ENCODE data around the gene PRRG2. TPM values are rescaled to one million over a fixed set of nuclear protein-coding genes. Genes with fewer than 3 reads are reported as not detected.

The PRRG2 gene
- total RNA-seq, 1 experiment from 2014 or later = 17.0 TPM

DNA sequence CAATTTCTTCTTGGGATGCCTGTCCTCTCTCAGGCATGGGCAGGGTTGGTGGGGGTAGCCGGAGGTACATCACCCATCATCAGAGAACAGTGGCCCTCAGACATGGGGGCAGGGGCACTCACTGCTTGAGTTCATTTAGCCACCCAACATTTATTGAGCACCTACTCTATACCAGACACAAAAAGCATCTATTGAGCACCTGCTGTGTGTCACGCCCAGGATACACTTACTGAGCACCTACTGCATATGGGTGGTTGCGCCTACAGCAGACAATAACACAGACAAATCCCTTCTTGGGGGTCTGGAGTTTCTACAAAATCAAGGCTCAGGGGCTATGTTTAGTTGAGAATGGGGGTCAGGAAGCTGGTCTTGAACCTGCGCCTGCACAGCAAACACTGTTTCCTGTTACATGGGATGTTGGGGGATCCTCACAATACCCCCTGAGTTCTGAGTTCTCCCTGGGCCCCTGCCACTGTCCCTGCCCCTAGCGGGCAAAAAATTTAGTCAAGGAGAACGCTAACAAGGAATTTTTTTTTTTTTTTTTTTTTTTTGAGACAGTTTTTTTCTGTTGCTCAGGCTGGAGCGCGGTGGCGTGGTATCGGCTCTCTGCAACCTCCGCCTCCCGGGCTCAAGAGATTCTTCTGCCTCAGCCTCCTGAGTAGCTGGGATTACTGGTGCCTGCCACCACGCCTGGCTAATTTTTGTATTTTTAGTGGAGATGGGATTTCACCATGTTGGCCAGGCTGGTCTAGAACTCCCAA is 41.7 kb upstream of the PRRG2 start:
- H3K4me3 ChIP-seq (ENCODE audit: low read length) = no peak overlapping the region
- CTCF ChIA-PET = no interaction called here
- H3K9me2 ChIP-seq (replicated peaks; ENCODE audit: low read length) = no peaks in the 10 kb centered on the region
- H3K27me3 ChIP-seq (ENCODE audit: low read length) = no peaks in the 10 kb centered on the region
- H4K20me1 ChIP-seq (ENCODE audit: low read length) = no peaks in the 10 kb centered on the region
- no peak overlapping the region for H3K9ac ChIP-seq (ENCODE audit: low read length)
- TF ChIP-seq EZH2 (IDR thresholded peaks at IDR 0.05; ENCODE audit: low read length, unreplicated experiment) (no peak), EZH2phosphoT487 (IDR thresholded peaks at IDR 0.05; ENCODE audit: borderline replicate concordance, low read length) (no peak)
- TF ChIP-seq, protein P1, sequence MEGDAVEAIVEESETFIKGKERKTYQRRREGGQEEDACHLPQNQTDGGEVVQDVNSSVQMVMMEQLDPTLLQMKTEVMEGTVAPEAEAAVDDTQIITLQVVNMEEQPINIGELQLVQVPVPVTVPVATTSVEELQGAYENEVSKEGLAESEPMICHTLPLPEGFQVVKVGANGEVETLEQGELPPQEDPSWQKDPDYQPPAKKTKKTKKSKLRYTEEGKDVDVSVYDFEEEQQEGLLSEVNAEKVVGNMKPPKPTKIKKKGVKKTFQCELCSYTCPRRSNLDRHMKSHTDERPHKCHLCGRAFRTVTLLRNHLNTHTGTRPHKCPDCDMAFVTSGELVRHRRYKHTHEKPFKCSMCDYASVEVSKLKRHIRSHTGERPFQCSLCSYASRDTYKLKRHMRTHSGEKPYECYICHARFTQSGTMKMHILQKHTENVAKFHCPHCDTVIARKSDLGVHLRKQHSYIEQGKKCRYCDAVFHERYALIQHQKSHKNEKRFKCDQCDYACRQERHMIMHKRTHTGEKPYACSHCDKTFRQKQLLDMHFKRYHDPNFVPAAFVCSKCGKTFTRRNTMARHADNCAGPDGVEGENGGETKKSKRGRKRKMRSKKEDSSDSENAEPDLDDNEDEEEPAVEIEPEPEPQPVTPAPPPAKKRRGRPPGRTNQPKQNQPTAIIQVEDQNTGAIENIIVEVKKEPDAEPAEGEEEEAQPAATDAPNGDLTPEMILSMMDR (conservative IDR thresholded peaks at IDR 0.05; ENCODE audit: low read depth, low read length) = no peak
- no peaks in the 10 kb centered on the region for H3K9me3 ChIP-seq (ENCODE audit: low read length)
- no peak overlapping the region for H3K27ac ChIP-seq (ENCODE audit: low read length)
- BruUV-seq (replicated peaks) = no TSS peak
- peaks cover 2% of the 10 kb centered on the region; the same call in 1 of the 2 replicates for H3K4me1 ChIP-seq (ENCODE audit: insufficient read depth, low read length)
- ATAC-seq (no peak), DNase-seq (no peak)
- H3K4me2 ChIP-seq (ENCODE audit: low read length) = no peak overlapping the region
- H3F3A ChIP-seq (ENCODE audit: low read length, unreplicated experiment) = no peaks in the 10 kb centered on the region
- H3K79me2 ChIP-seq (ENCODE audit: low read length) = no peaks in the 10 kb centered on the region
- POLR2A ChIA-PET (ENCODE audit: unreplicated experiment) = interaction anchor here (0.6 kb wide), 1 partner anchor 40 kb away, joined by 3 read pairs; no protein-coding TSS in a partner anchor
- intact Hi-C loops (cut with micrococcal nuclease) = no loop called here
- H2AFZ ChIP-seq (ENCODE audit: low read length) = no peak overlapping the region
- H3K36me3 ChIP-seq (ENCODE audit: low read depth, low read length) = no peaks in the 10 kb centered on the region

DNA sequence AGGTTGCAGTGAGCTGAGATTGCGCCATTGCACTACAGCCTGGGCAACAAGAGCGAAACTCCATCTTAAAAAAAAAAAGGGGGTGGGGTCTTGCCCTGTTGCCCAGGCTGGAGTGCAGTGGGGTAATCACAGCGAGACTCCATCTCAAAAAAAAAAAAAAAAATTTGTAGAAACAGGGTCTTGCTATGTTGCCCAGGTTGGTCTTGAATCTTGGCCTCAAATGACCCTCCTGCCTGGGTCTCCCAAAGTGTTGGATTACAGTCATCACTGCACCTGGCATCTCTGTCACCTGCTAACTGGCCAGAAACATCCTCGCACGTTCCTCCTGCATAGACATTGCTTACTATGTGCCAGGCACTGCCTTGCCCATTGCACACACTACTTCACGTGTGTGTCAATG is 39.2 kb upstream of the PRRG2 start:
- Histone ChIP-seq H3K4me3 (ENCODE audit: low read length) (no peak overlapping the region), H3K9ac (ENCODE audit: low read length) (no peak overlapping the region), H3K27me3 (ENCODE audit: low read length) (no peaks in the 10 kb centered on the region), H3K79me2 (ENCODE audit: low read length) (no peaks in the 10 kb centered on the region), H3K4me1 (ENCODE audit: insufficient read depth, low read length) (peaks cover 8% of the 10 kb centered on the region; the same call in 1 of the 2 replicates), H4K20me1 (ENCODE audit: low read length) (no peaks in the 10 kb centered on the region), H3F3A (ENCODE audit: low read length, unreplicated experiment) (no peaks in the 10 kb centered on the region), H3K27ac (ENCODE audit: low read length) (no peak overlapping the region), H2AFZ (ENCODE audit: low read length) (no peak overlapping the region), H3K9me2 (replicated peaks; ENCODE audit: low read length) (no peaks in the 10 kb centered on the region), H3K36me3 (ENCODE audit: low read depth, low read length) (no peaks in the 10 kb centered on the region), H3K4me2 (ENCODE audit: low read length) (no peak overlapping the region), H3K9me3 (ENCODE audit: low read length) (no peaks in the 10 kb centered on the region)
- no peak for ATAC-seq
- intact Hi-C loops (cut with micrococcal nuclease) = no loop called here
- POLR2A ChIA-PET (ENCODE audit: unreplicated experiment) = no interaction called here
- CTCF ChIA-PET = no interaction called here
- BruUV-seq (replicated peaks) = no TSS peak
- DNase-seq = no peak
- TF ChIP-seq, protein P1 (conservative IDR thresholded peaks at IDR 0.05; ENCODE audit: low read depth, low read length) = no peak
- TF ChIP-seq EZH2 (IDR thresholded peaks at IDR 0.05; ENCODE audit: low read length, unreplicated experiment) = no peak
- no peak for TF ChIP-seq EZH2phosphoT487 (IDR thresholded peaks at IDR 0.05; ENCODE audit: borderline replicate concordance, low read length)

DNA sequence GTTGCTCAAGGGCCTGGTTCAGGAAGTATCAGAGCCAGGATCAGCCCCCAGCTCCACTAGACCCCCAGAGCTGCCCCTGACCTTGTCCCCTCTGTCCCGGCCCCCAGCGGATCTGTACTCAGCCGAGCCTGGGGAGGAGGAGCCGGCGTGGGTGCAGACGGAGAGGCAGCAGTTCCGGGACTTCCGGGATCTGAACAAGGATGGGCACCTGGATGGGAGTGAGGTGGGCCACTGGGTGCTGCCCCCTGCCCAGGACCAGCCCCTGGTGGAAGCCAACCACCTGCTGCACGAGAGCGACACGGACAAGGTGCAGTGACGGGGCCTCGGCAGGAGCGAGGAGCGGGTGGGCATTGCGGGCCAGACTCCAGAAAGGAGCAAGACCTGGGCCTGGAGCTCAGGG is 38.7 kb upstream of the PRRG2 start:
- H3K4me1 ChIP-seq (ENCODE audit: insufficient read depth, low read length) = peaks cover 8% of the 10 kb centered on the region; the same call in 1 of the 2 replicates
- no peak overlapping the region for H3K4me2 ChIP-seq (ENCODE audit: low read length)
- H3K9me2 ChIP-seq (replicated peaks; ENCODE audit: low read length) = no peaks in the 10 kb centered on the region
- H4K20me1 ChIP-seq (ENCODE audit: low read length) = no peaks in the 10 kb centered on the region
- H2AFZ ChIP-seq (ENCODE audit: low read length) = no peak overlapping the region
- no peak overlapping the region for H3K27ac ChIP-seq (ENCODE audit: low read length)
- no peak overlapping the region for H3K4me3 ChIP-seq (ENCODE audit: low read length)
- H3K79me2 ChIP-seq (ENCODE audit: low read length) = no peaks in the 10 kb centered on the region
- ChIA-PET POLR2A (ENCODE audit: unreplicated experiment) (no interaction called here), CTCF (no interaction called here)
- no peaks in the 10 kb centered on the region for H3K27me3 ChIP-seq (ENCODE audit: low read length)
- intact Hi-C loops (cut with micrococcal nuclease) = no loop called here
- no peak for ATAC-seq
- BruUV-seq (replicated peaks) = no TSS peak
- TF ChIP-seq, protein P1 (conservative IDR thresholded peaks at IDR 0.05; ENCODE audit: low read depth, low read length) = no peak
- TF ChIP-seq EZH2phosphoT487 (IDR thresholded peaks at IDR 0.05; ENCODE audit: borderline replicate concordance, low read length) = no peak
- TF ChIP-seq EZH2 (IDR thresholded peaks at IDR 0.05; ENCODE audit: low read length, unreplicated experiment) = no peak
- no peaks in the 10 kb centered on the region for H3K9me3 ChIP-seq (ENCODE audit: low read length)
- H3K9ac ChIP-seq (ENCODE audit: low read length) = no peak overlapping the region
- H3K36me3 ChIP-seq (ENCODE audit: low read depth, low read length) = no peaks in the 10 kb centered on the region
- no peaks in the 10 kb centered on the region for H3F3A ChIP-seq (ENCODE audit: low read length, unreplicated experiment)
- no peak for DNase-seq
